Transverse colon (tissue), 4 donors: ENCODE data around the gene CFAP410. TPM values are rescaled to one million over a fixed set of nuclear protein-coding genes. Genes with fewer than 3 reads are reported as not detected.

ENCODE experiments used
- DNase-seq: peaks from one replicate; pipeline ENCODE4 v3.0.0-alpha.2; 2019
- H3K27ac ChIP-seq, 4 donors: fragments of 200-600 bp; sonication (generic); 2 replicates each; pipeline ENCODE4 v1.5.1; 2016 to 2018; ENCODE audit warnings: inconsistent platforms in 4 of 4
- H3K27me3 ChIP-seq: fragments of 200-600 bp; sonication (generic); 2 replicates; pipeline ENCODE4 v1.5.1; 2017; ENCODE audit warnings: inconsistent platforms
- H3K36me3 ChIP-seq, 4 donors: fragments of 200-600 bp; sonication (generic); 2 replicates each; pipeline ENCODE4 v1.5.1; 2017 to 2019; ENCODE audit warnings: inconsistent platforms in 4 of 4
- H3K4me1 ChIP-seq, 4 donors: fragments of 200-600 bp; sonication (generic); 2 replicates each; pipeline ENCODE4 v1.5.1; 2017 to 2020; ENCODE audit warnings: inconsistent platforms in 4 of 4
- H3K4me3 ChIP-seq, 4 donors: fragments of 200-600 bp; sonication (generic); 1 replicate in 1 of 4; 2 replicates in 3 of 4; pipeline versions ENCODE4 v1.5.1 to v1.6.1; 2017 to 2019; ENCODE audit warnings: inconsistent platforms in 4 of 4
- H3K9me3 ChIP-seq, 2 donors: fragments of 200-600 bp; sonication (generic); 2 replicates each; pipeline ENCODE4 v1.5.1; 2017 to 2019; ENCODE audit warnings: inconsistent platforms in 2 of 2
- EP300 ChIP-seq: sonication (generic); formaldehyde crosslinking; IDR thresholded peaks from one replicate; pipeline ENCODE4 v1.6.1; 2017; ENCODE audit warnings: antibody characterized with exemption, low read depth
- POLR2A ChIP-seq: fragments of 450-650 bp; IDR thresholded peaks from one replicate; pipeline ENCODE4 v1.6.1; 2016; ENCODE audit warnings: antibody characterized with exemption, mild to moderate bottlenecking, moderate library complexity
- POLR2AphosphoS5 ChIP-seq, 3 donors: sonication (generic); formaldehyde crosslinking; IDR thresholded peaks; one replicate each; pipeline ENCODE4 v1.6.1; 2016; ENCODE audit warnings: antibody characterized with exemption in 3 of 3
- WGBS, 2 donors: methylation state at CpG; one replicate each; pipeline ENCODE4 v1.1.5; 2018; ENCODE audit warnings: low coverage in 1 of 2; 5-methylcytosine and 5-hydroxymethylcytosine counted together
- in situ Hi-C, 4 donors: fragments of 200-750 bp; cut with MboI; loops; one replicate each; pipeline versions ENCODE4 v1.15.0 to v1.15.1; 2017; ENCODE audit warnings: low sequenced_read_pairs in 3 of 4, low pct_ligation_motif_present in 1 of 4, low pct_unique_long_range_greater_than_20kb in 1 of 4
- intact Hi-C: fragments of 100-400 bp; cut with DNase I; formaldehyde crosslinking; loops from one replicate; pipeline ENCODE4 v1.15.1; 2023; ENCODE audit warnings: low total_unique reads
- total RNA-seq, 4 donors: library from RNA; depleted of rRNA; stranded (reverse); fragments of >200 nt; gene quantifications; one replicate each; pipeline ENCODE4 v1.1.0, GENCODE V29; 2016
- TF ChIP-seq, protein P1 (sequence below), 5 experiments: fragments of 200-600 bp in 3 of 5; fragments of 450-650 bp in 2 of 5; sonication (generic) in 3 of 5; IDR thresholded peaks; 1 replicate in 2 of 5; 2 replicates in 3 of 5; pipeline ENCODE4 v1.5.1; 2016 to 2017; ENCODE audit warnings: antibody characterized with exemption in 5 of 5, inconsistent platforms in 3 of 5, mild to moderate bottlenecking in 2 of 5, moderate library complexity in 1 of 5

Gene CFAP410
- total RNA-seq, 4 donors from 2014 or later, result 17.2 to 41.3 (median 32.2) TPM

DNA sequence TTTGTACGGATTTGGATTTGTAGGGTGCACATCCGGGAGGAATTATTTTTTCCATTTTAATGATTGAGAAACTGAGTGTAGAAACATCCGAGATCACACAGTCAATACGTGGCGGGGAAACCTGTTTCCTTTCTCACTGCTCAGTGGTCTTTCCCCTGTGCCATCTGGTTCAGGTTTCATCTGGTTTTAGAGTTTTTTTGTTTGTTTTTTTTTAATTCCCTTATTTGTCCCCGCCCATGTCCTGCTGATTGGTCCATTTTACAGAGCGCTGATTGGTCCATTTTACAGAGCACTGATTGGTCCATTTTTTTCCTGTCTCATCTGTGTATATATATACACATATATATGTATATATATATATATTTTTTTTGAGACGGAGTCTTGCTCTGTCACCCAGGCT is 20.2 kb upstream of the CFAP410 start:
- WGBS, 2 donors, result 83 to 88% methylated on average over 6 to 8 of the region's 8 CpGs
- Histone ChIP-seq H3K4me3 (no peak overlapping the region), H3K36me3 (no peaks in the 10 kb centered on the region), H3K4me1 (no peaks in the 10 kb centered on the region), H3K27me3 (no peaks in the 10 kb centered on the region), H3K9me3 (peaks cover 0 to 5% of the 10 kb centered on the region in 2 donors), H3K27ac (no peak overlapping the region)
- DNase-seq, result no peak
- intact Hi-C loops (no loop called here), in situ Hi-C loops (loop anchor here in 1 of 4 donors (25.0 kb wide), 1 partner anchor 97 kb away; the partner anchor contains the start of gene DNMT3L)
- no peak for TF ChIP-seq POLR2AphosphoS5 (IDR thresholded peaks at IDR 0.05)

DNA sequence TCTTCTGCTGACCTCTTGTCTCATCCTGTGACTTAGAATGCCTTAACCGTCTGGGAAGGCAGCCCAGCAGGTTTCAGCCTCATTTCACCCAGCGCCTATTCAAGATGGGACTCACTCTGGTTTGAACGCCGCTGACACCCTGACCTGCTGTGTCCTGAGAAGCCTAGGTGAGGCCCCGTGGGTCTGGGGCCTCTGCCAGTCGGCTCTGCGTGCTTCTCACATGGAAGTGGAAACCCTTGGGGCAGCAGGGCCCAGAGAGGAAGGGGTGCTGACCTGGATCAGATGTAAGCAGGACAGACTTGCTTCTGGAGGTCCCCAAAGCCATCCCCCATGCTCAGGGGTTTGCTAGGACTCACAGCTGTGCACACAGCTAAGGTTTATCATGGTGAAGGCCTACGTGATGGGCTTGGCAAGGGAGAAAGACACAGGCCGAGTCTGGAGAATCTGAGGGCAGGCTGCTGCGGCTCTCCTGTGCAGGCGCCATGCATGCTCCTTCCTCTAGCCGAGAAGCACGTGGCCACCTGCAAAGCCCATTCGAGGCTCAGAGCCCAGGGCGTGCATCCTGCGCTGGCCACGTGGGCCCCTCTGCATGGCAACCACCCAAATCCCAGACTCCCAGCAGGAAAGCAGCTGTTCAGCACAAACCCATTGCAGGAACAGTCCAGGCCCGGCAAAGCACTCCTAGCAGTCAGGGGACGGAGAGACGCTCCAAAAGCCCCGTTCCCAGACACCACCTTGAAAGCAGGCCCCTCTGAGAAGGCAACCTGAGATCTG is 18.1 kb upstream of the CFAP410 start:
- H3K36me3 ChIP-seq, result no peaks in the 10 kb centered on the region
- H3K4me3 ChIP-seq, result no peak overlapping the region
- whole genome bisulfite sequencing, 2 donors, result 81 to 100% methylated on average over 1 to 21 of the region's 21 CpGs
- no peak for DNase-seq
- in situ Hi-C loops, result loop anchor here in 1 of 4 donors (25.0 kb wide), 1 partner anchor 95 kb away; the partner anchor contains the start of gene DNMT3L
- H3K9me3 ChIP-seq, result no peaks in the 10 kb centered on the region
- peaks cover 3% of the 10 kb centered on the region for H3K27me3 ChIP-seq
- H3K27ac ChIP-seq, result no peak overlapping the region
- intact Hi-C loops, result no loop called here
- no peak for TF ChIP-seq EP300
- no peak for TF ChIP-seq POLR2A
- TF ChIP-seq POLR2AphosphoS5 (IDR thresholded peaks at IDR 0.05), result no peak
- TF ChIP-seq, protein P1, sequence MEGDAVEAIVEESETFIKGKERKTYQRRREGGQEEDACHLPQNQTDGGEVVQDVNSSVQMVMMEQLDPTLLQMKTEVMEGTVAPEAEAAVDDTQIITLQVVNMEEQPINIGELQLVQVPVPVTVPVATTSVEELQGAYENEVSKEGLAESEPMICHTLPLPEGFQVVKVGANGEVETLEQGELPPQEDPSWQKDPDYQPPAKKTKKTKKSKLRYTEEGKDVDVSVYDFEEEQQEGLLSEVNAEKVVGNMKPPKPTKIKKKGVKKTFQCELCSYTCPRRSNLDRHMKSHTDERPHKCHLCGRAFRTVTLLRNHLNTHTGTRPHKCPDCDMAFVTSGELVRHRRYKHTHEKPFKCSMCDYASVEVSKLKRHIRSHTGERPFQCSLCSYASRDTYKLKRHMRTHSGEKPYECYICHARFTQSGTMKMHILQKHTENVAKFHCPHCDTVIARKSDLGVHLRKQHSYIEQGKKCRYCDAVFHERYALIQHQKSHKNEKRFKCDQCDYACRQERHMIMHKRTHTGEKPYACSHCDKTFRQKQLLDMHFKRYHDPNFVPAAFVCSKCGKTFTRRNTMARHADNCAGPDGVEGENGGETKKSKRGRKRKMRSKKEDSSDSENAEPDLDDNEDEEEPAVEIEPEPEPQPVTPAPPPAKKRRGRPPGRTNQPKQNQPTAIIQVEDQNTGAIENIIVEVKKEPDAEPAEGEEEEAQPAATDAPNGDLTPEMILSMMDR (IDR thresholded peaks at IDR 0.05), result no peak
- no peaks in the 10 kb centered on the region for H3K4me1 ChIP-seq

DNA sequence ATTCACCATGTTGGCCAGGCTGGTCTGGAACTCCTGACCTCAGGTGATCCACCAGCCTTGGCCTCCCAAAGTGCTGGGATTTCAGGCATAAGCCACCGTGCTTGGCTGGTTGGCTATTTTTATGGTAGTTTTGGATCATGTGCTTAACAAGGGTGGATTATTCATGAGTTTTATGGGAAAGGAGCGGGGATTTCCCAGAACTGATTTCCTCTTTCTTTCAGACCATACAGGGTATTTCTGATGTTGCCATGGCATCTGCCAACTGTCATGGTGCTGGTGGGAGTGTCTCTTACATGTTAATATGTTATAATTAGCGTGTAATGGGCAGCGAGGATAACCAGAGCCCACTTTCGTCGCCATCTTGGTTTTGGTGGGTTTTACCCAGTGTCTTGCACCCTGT is 17.4 kb upstream of the CFAP410 start:
- intact Hi-C loops, result no loop called here
- H3K9me3 ChIP-seq, result no peaks in the 10 kb centered on the region
- H3K4me1 ChIP-seq, result no peaks in the 10 kb centered on the region
- peaks cover 9% of the 10 kb centered on the region for H3K27me3 ChIP-seq
- 75 to 93% methylated on average over 5 to 6 of the region's 6 CpGs for WGBS, 2 donors
- no peak overlapping the region for H3K27ac ChIP-seq
- no peaks in the 10 kb centered on the region for H3K36me3 ChIP-seq
- DNase-seq, result no peak
- in situ Hi-C loops, result loop anchor here in 1 of 4 donors (25.0 kb wide), 1 partner anchor 94 kb away; the partner anchor contains the start of gene DNMT3L
- no peak for TF ChIP-seq POLR2A
- TF ChIP-seq EP300, result no peak
- TF ChIP-seq POLR2AphosphoS5 (IDR thresholded peaks at IDR 0.05), result no peak
- TF ChIP-seq, protein P1 (IDR thresholded peaks at IDR 0.05), result no peak
- H3K4me3 ChIP-seq, result no peak overlapping the region

DNA sequence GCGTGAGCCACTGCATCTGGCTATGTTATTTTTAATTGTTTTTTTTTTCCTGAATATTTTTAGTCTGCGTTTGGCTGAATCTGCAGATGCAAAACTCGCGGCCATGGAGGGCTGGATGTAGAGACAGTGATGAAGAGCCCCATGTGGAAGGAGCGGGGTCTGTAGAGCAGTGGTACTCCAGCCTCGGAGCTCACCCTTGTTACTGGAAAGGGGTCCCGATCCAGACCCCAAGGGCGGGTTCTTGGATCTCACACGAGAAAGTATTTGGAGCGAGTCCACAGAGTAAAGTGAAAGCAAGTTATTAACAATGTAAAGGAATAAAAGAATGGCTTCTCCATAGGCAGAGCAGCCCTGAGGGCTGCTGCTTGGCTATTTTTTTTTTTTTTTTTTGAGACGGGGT is 17.0 kb upstream of the CFAP410 start:
- no peaks in the 10 kb centered on the region for H3K36me3 ChIP-seq
- intact Hi-C loops (no loop called here), in situ Hi-C loops (loop anchor here in 1 of 4 donors (25.0 kb wide), 1 partner anchor 94 kb away; the partner anchor contains the start of gene DNMT3L)
- H3K4me3 ChIP-seq, result no peak overlapping the region
- no peak overlapping the region for H3K27ac ChIP-seq
- no peaks in the 10 kb centered on the region for H3K9me3 ChIP-seq
- TF ChIP-seq, protein P1 (IDR thresholded peaks at IDR 0.05), result no peak
- no peak for TF ChIP-seq POLR2A
- no peak for TF ChIP-seq EP300
- no peak for TF ChIP-seq POLR2AphosphoS5 (IDR thresholded peaks at IDR 0.05)
- H3K27me3 ChIP-seq, result peaks cover 14% of the 10 kb centered on the region
- no peak for DNase-seq
- WGBS, 2 donors, result 88 to 89% methylated on average over 7 to 11 of the region's 11 CpGs
- H3K4me1 ChIP-seq, result no peaks in the 10 kb centered on the region
